Cardiac fibroblast (primary cell): ENCODE measurements around the gene SLC13A1.

ENCODE experiments used
- DNase-seq, 2 donors: peaks; one replicate each; pipeline versions ENCODE4 v3.0.0 to v3.0.0-alpha.2; 2010; ENCODE audit warnings: low read depth in 2 of 2
- H3K4me3 ChIP-seq, 2 donors: replicated peaks in 1 of 2; 1 replicate in 1 of 2; 2 replicates in 1 of 2; pipeline ENCODE4 v1.5.1; 2011; ENCODE audit warnings: low read depth in 2 of 2, low read length in 2 of 2, mild to moderate bottlenecking in 2 of 2, moderate library complexity in 1 of 2
- CTCF ChIP-seq: IDR thresholded peaks from one replicate; pipeline ENCODE4 v1.5.1; 2011; ENCODE audit warnings: low read depth, mild to moderate bottlenecking, low read length, inconsistent platforms

The SLC13A1 gene

GRCh38 chr7:123151443-123151842, 48.3 kb downstream of the SLC13A1 start:
- no peak for DNase-seq
- H3K4me3 ChIP-seq: no peak overlapping the region
- no peak for TF ChIP-seq CTCF

GRCh38 chr7:123148813-123149212, 51.0 kb downstream of the SLC13A1 start:
- no peak overlapping the region for H3K4me3 ChIP-seq
- DNase-seq: peak in 1 of 2 donors; percentile 45
- no peak for TF ChIP-seq CTCF

- DNase-seq: no peak
- H3K4me3 ChIP-seq: no peak overlapping the region
- TF ChIP-seq CTCF: no peak
These were observed 56.3 kb downstream of the SLC13A1 start for GRCh38 chr7:123143252-123144006.

GRCh38 chr7:123140561-123140960, 59.2 kb downstream of the SLC13A1 start:
- TF ChIP-seq CTCF: no peak
- no peak overlapping the region for H3K4me3 ChIP-seq
- no peak for DNase-seq

DNA sequence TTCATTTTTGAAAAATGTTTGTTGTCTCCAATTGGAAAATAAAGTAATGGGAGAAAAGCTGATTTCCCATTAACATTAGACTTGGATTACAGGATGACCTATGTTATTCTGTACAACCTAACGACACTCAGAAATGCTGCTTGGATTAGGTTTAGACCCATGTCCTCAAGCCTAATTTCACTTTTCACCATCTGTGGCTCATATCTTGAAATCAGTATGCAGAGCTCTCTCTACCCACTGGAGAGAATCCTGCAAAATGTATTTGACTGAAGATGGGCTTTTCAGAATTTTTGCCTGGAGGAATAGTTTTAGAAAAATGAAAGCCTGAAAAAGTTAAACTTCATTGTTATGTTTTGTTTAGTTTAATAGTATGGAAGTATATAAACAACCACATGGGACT, 63.8 kb downstream of the SLC13A1 start:
- no peak overlapping the region for H3K4me3 ChIP-seq
- TF ChIP-seq CTCF: no peak
- no peak for DNase-seq

- no peak for TF ChIP-seq CTCF
- DNase-seq: no peak
These were observed 65.8 kb downstream of the SLC13A1 start for GRCh38 chr7:123133924-123134323.

GRCh38 chr7:123131961-123132360, 67.8 kb downstream of the SLC13A1 start:
- no peak for DNase-seq
- no peak overlapping the region for H3K4me3 ChIP-seq
- no peak for TF ChIP-seq CTCF

More at GRCh38 chr7:123133924-123134323, 65.8 kb downstream of the SLC13A1 start:
- no peak overlapping the region for H3K4me3 ChIP-seq
